Naive thymus-derived CD8-positive, alpha-beta T cell (primary cell): Measurements from ENCODE around the gene CHD9. TPM values are rescaled to one million over a fixed set of nuclear protein-coding genes. Genes with fewer than 3 reads are reported as not detected.

Experiments used
- ATAC-seq, 2 donors: fragments of 150-1000 bp; cut with Tn5 transposase in 1 of 2; sonication (Bioruptor Pico), chemical (Tn5 transposase) in 1 of 2; 1 replicate in 1 of 2; 2 replicates in 1 of 2; pipeline ENCODE4 v1.10.0; 2021; ENCODE audit warnings: mild to moderate bottlenecking in 2 of 2, moderate library complexity in 2 of 2
- POLR2A ChIA-PET: fragments of 350-600 bp; sonication (Branson Sonifier 250); formaldehyde crosslinking; loops from one replicate; lab custom pipeline; 2021; ENCODE audit warnings: antibody characterized with exemption; lab: Charles Lee
- DNase-seq, 10 donors: peaks; one replicate each; pipeline versions ENCODE4 v3.0.0 to v3.0.0-alpha.2; 2020 to 2022
- H3K27ac Mint-ChIP-seq, 10 donors: one replicate each; pipeline ENCODE4 v1.8.0; 2020 to 2022; ENCODE audit warnings: mild to moderate bottlenecking in 10 of 10, mixed read lengths in 10 of 10, moderate library complexity in 4 of 10, inconsistent platforms in 1 of 10
- H3K27me3 Mint-ChIP-seq, 5 donors: one replicate each; pipeline ENCODE4 v1.8.0; 2021 to 2022; ENCODE audit warnings: mixed read lengths in 5 of 5
- H3K36me3 Mint-ChIP-seq, 3 donors: one replicate each; pipeline ENCODE4 v1.8.0; 2020 to 2022; ENCODE audit warnings: mixed read lengths in 3 of 3, mild to moderate bottlenecking in 2 of 3, inconsistent platforms in 1 of 3
- H3K4me1 Mint-ChIP-seq, 4 donors: one replicate each; pipeline ENCODE4 v1.8.0; 2021 to 2022; ENCODE audit warnings: mixed read lengths in 4 of 4
- H3K4me3 Mint-ChIP-seq, 10 donors: one replicate each; pipeline ENCODE4 v1.8.0; 2020 to 2022; ENCODE audit warnings: mild to moderate bottlenecking in 10 of 10, mixed read lengths in 10 of 10, moderate library complexity in 6 of 10, inconsistent platforms in 1 of 10
- H3K9me3 Mint-ChIP-seq, 9 donors: one replicate each; pipeline ENCODE4 v1.8.0; 2020 to 2022; ENCODE audit warnings: mixed read lengths in 9 of 9, mild to moderate bottlenecking in 3 of 9, inconsistent platforms in 1 of 9, moderate library complexity in 1 of 9
- polyA plus RNA-seq, 3 donors: library from polyadenylated mRNA; unstranded; fragments of 300-500 nt; fragmentation: Illumina TruSeq; gene quantifications; one replicate each; pipeline ENCODE4 v1.2.3, GENCODE V29; 2021
- total RNA-seq, 8 experiments: library from RNA in 2 of 8; stranded (reverse) in 2 of 8; gene quantifications; one replicate each; pipeline ENCODE4 v1.2.3 and lab custom pipeline; 2021 to 2026

Gene CHD9
- total and polyA plus RNA-seq, 5 experiments from 2014 or later: 18.4 to 42.6 (median 28.8) TPM

GRCh38 chr16:53209877-53210276 is 155.1 kb downstream of the CHD9 start:
- Mint-ChIP-seq H3K36me3 (peaks cover 0 to 9% (median 5%) of the 10 kb centered on the region in 3 donors), H3K27me3 (no peaks in the 10 kb centered on the region), H3K27ac (peak overlapping the region in 1 of 10 donors; percentile 23), H3K9me3 (no peaks in the 10 kb centered on the region), H3K4me1 (peaks cover 6 to 42% (median 18%) of the 10 kb centered on the region in 4 donors), H3K4me3 (peak overlapping the region in 1 of 10 donors; percentile 57)
- no peak for ATAC-seq
- DNase-seq: no peak
- POLR2A ChIA-PET: no interaction called here

GRCh38 chr16:53211253-53211652 is 156.5 kb downstream of the CHD9 start:
- Mint-ChIP-seq H3K9me3 (no peaks in the 10 kb centered on the region), H3K36me3 (peaks cover 0 to 9% (median 7%) of the 10 kb centered on the region in 3 donors), H3K4me1 (peaks cover 6 to 49% (median 19%) of the 10 kb centered on the region in 4 donors), H3K4me3 (no peak overlapping the region), H3K27ac (no peak overlapping the region), H3K27me3 (no peaks in the 10 kb centered on the region)
- ATAC-seq: no peak
- POLR2A ChIA-PET: no interaction called here
- DNase-seq: no peak

- Mint-ChIP-seq H3K9me3 (no peaks in the 10 kb centered on the region), H3K4me3 (no peak overlapping the region)
- POLR2A ChIA-PET: no interaction called here
These were observed 158.1 kb downstream of the CHD9 start for GRCh38 chr16:53212893-53213223.

GRCh38 chr16:53213542-53213941 is 158.8 kb downstream of the CHD9 start:
- Mint-ChIP-seq H3K9me3 (no peaks in the 10 kb centered on the region), H3K27me3 (no peaks in the 10 kb centered on the region), H3K36me3 (peaks cover 0 to 12% (median 7%) of the 10 kb centered on the region in 3 donors), H3K27ac (no peak overlapping the region), H3K4me1 (peaks cover 0 to 37% (median 4%) of the 10 kb centered on the region in 4 donors), H3K4me3 (no peak overlapping the region)
- POLR2A ChIA-PET: no interaction called here
- ATAC-seq (no peak), DNase-seq (no peak)

More at GRCh38 chr16:53212893-53213223, 158.1 kb downstream of the CHD9 start:
- DNase-seq (no peak), ATAC-seq (no peak)
- Mint-ChIP-seq H3K4me1 (peaks cover 5 to 44% (median 11%) of the 10 kb centered on the region in 4 donors), H3K36me3 (peaks cover 0 to 12% (median 7%) of the 10 kb centered on the region in 3 donors), H3K27ac (peak overlapping the region in 1 of 10 donors; percentile 71), H3K27me3 (no peaks in the 10 kb centered on the region)

- Mint-ChIP-seq H3K9me3 (no peaks in the 10 kb centered on the region), H3K27me3 (no peaks in the 10 kb centered on the region), H3K4me1 (peaks cover 0 to 22% (median 4%) of the 10 kb centered on the region in 4 donors), H3K36me3 (peaks cover 0 to 3% (median 2%) of the 10 kb centered on the region in 3 donors), H3K27ac (peak overlapping the region in 3 of 10 donors; percentile 4 to 76 (median 70)), H3K4me3 (no peak overlapping the region)
- POLR2A ChIA-PET: no interaction called here
- ATAC-seq (no peak), DNase-seq (no peak)
These were observed 162.0 kb downstream of the CHD9 start for GRCh38 chr16:53216798-53217197.

GRCh38 chr16:53219371-53219770 is 164.6 kb downstream of the CHD9 start:
- no peak overlapping the region for H3K27ac Mint-ChIP-seq
- peaks cover 0 to 12% (median 3%) of the 10 kb centered on the region in 4 donors for H3K4me1 Mint-ChIP-seq
- POLR2A ChIA-PET: interaction anchor here (0.5 kb wide), 1 partner anchor 395 kb away, joined by 3 read pairs; no protein-coding TSS in a partner anchor
- no peak overlapping the region for H3K4me3 Mint-ChIP-seq
- H3K27me3 Mint-ChIP-seq: no peaks in the 10 kb centered on the region
- DNase-seq (no peak), ATAC-seq (no peak)
- peaks cover 0 to 14% (median 4%) of the 10 kb centered on the region in 3 donors for H3K36me3 Mint-ChIP-seq
- H3K9me3 Mint-ChIP-seq: no peaks in the 10 kb centered on the region

GRCh38 chr16:53219795-53220454 is 165.1 kb downstream of the CHD9 start:
- H3K36me3 Mint-ChIP-seq: peaks cover 0 to 14% (median 6%) of the 10 kb centered on the region in 3 donors
- DNase-seq (no peak), ATAC-seq (no peak)
- H3K4me3 Mint-ChIP-seq: no peak overlapping the region
- no peak overlapping the region for H3K27ac Mint-ChIP-seq
- H3K4me1 Mint-ChIP-seq: peaks cover 0 to 12% (median 3%) of the 10 kb centered on the region in 4 donors
- POLR2A ChIA-PET: interaction anchor here (0.5 kb wide), 1 partner anchor 395 kb away, joined by 3 read pairs; no protein-coding TSS in a partner anchor
- H3K27me3 Mint-ChIP-seq: no peaks in the 10 kb centered on the region
- H3K9me3 Mint-ChIP-seq: no peaks in the 10 kb centered on the region

- Mint-ChIP-seq H3K4me1 (peaks cover 0 to 5% (median 0%) of the 10 kb centered on the region in 4 donors), H3K36me3 (peaks cover 0 to 17% (median 4%) of the 10 kb centered on the region in 3 donors), H3K4me3 (no peak overlapping the region), H3K9me3 (no peaks in the 10 kb centered on the region), H3K27me3 (no peaks in the 10 kb centered on the region), H3K27ac (no peak overlapping the region)
- ATAC-seq: no peak
- POLR2A ChIA-PET: no interaction called here
- DNase-seq: peak in 4 of 10 donors; percentile 4 to 62 (median 14)
These were observed 165.8 kb downstream of the CHD9 start for GRCh38 chr16:53220585-53220984.

- DNase-seq (no peak), ATAC-seq (no peak)
- no peak overlapping the region for H3K4me3 Mint-ChIP-seq
- POLR2A ChIA-PET: no interaction called here
- H3K9me3 Mint-ChIP-seq: no peaks in the 10 kb centered on the region
- H3K4me1 Mint-ChIP-seq: no peaks in the 10 kb centered on the region
- peak overlapping the region in 1 of 10 donors; percentile 37 for H3K27ac Mint-ChIP-seq
- no peaks in the 10 kb centered on the region for H3K27me3 Mint-ChIP-seq
- H3K36me3 Mint-ChIP-seq: peaks cover 7 to 47% (median 19%) of the 10 kb centered on the region in 3 donors
These were observed 170.3 kb downstream of the CHD9 start for GRCh38 chr16:53224951-53225533.

GRCh38 chr16:53232826-53233529 is 178.2 kb downstream of the CHD9 start:
- Mint-ChIP-seq H3K27ac (no peak overlapping the region), H3K36me3 (peaks cover 20 to 67% (median 31%) of the 10 kb centered on the region in 3 donors), H3K9me3 (no peaks in the 10 kb centered on the region), H3K27me3 (no peaks in the 10 kb centered on the region), H3K4me3 (no peak overlapping the region), H3K4me1 (peaks cover 0 to 2% (median 0%) of the 10 kb centered on the region in 4 donors)
- POLR2A ChIA-PET: no interaction called here
- DNase-seq: no peak
- no peak for ATAC-seq

GRCh38 chr16:53234836-53235235 is 180.0 kb downstream of the CHD9 start:
- Mint-ChIP-seq H3K4me1 (peaks cover 0 to 2% (median 0%) of the 10 kb centered on the region in 4 donors), H3K27me3 (no peaks in the 10 kb centered on the region), H3K27ac (no peak overlapping the region), H3K9me3 (no peaks in the 10 kb centered on the region), H3K36me3 (peaks cover 19 to 65% (median 28%) of the 10 kb centered on the region in 3 donors), H3K4me3 (no peak overlapping the region)
- ATAC-seq (no peak), DNase-seq (no peak)
- POLR2A ChIA-PET: no interaction called here

GRCh38 chr16:53235851-53236250 is 181.1 kb downstream of the CHD9 start:
- Mint-ChIP-seq H3K27me3 (no peaks in the 10 kb centered on the region), H3K4me1 (peaks cover 0 to 2% (median 0%) of the 10 kb centered on the region in 4 donors), H3K36me3 (peaks cover 16 to 58% (median 24%) of the 10 kb centered on the region in 3 donors), H3K4me3 (no peak overlapping the region), H3K9me3 (no peaks in the 10 kb centered on the region), H3K27ac (peak overlapping the region in 1 of 10 donors; percentile 21)
- DNase-seq (no peak), ATAC-seq (no peak)
- POLR2A ChIA-PET: no interaction called here

GRCh38 chr16:53249331-53249730 is 194.5 kb downstream of the CHD9 start:
- H3K4me1 Mint-ChIP-seq: no peaks in the 10 kb centered on the region
- POLR2A ChIA-PET: no interaction called here
- H3K27ac Mint-ChIP-seq: no peak overlapping the region
- no peaks in the 10 kb centered on the region for H3K27me3 Mint-ChIP-seq
- H3K4me3 Mint-ChIP-seq: no peak overlapping the region
- H3K9me3 Mint-ChIP-seq: no peaks in the 10 kb centered on the region
- no peak for ATAC-seq
- DNase-seq: no peak
- peaks cover 12 to 61% (median 48%) of the 10 kb centered on the region in 3 donors for H3K36me3 Mint-ChIP-seq
